Neural progenitor cell (in vitro differentiated cells): ENCODE measurements around the gene KAT7. TPM values are rescaled to one million over a fixed set of nuclear protein-coding genes. Genes with fewer than 3 reads are reported as not detected.

Experiments
- DNase-seq: peaks from one replicate; pipeline ENCODE4 v3.0.0-alpha.2; 2016; ENCODE audit warnings: low spot score
- H2AFZ ChIP-seq: fragments of 200-600 bp; sonication (generic); replicated peaks from 2 replicates; pipeline ENCODE4 v1.6.1; 2016; ENCODE audit warnings: antibody characterized with exemption
- H3F3A ChIP-seq: fragments of 200-600 bp; sonication (generic); 2 replicates; pipeline ENCODE4 v1.6.1; 2016; ENCODE audit warnings: antibody characterized with exemption, low read depth
- H3K27ac ChIP-seq: fragments of 200-600 bp; sonication (generic); 2 replicates; pipeline ENCODE4 v1.5.1; 2016; ENCODE audit warnings: mild to moderate bottlenecking
- H3K27me3 ChIP-seq: fragments of 200-600 bp; sonication (generic); 2 replicates; pipeline ENCODE4 v1.6.1; 2016; ENCODE audit warnings: mild to moderate bottlenecking, moderate library complexity
- H3K36me3 ChIP-seq: fragments of 200-600 bp; sonication (generic); 2 replicates; pipeline ENCODE4 v1.5.1; 2016
- H3K4me1 ChIP-seq: fragments of 200-600 bp; sonication (generic); 2 replicates; pipeline ENCODE4 v1.6.1; 2016; ENCODE audit warnings: mixed run types
- H3K4me2 ChIP-seq: fragments of 200-600 bp; sonication (generic); 2 replicates; pipeline ENCODE4 v1.6.1; 2016
- H3K4me3 ChIP-seq: fragments of 200-600 bp; sonication (generic); 2 replicates; pipeline ENCODE4 v1.5.1; 2016
- H3K79me2 ChIP-seq: fragments of 200-600 bp; sonication (generic); 2 replicates; pipeline ENCODE4 v1.6.1; 2016; ENCODE audit warnings: low read depth
- H3K9ac ChIP-seq: fragments of 200-600 bp; sonication (generic); 2 replicates; pipeline ENCODE4 v1.6.1; 2016
- H3K9me3 ChIP-seq: fragments of 200-600 bp; sonication (generic); 2 replicates; pipeline ENCODE4 v1.5.1; 2016; ENCODE audit warnings: low read depth
- H4K20me1 ChIP-seq: fragments of 200-600 bp; sonication (generic); 2 replicates; pipeline ENCODE4 v1.6.1; 2016; ENCODE audit warnings: low read depth
- H3K27ac Mint-ChIP-seq: 3 replicates; pipeline ENCODE4 v1.8.0; 2021; ENCODE audit warnings: mixed read lengths
- H3K27me3 Mint-ChIP-seq: 2 replicates; pipeline ENCODE4 v1.8.0; 2022; ENCODE audit warnings: low read depth, mild to moderate bottlenecking, inconsistent platforms, moderate library complexity, mixed read lengths; ENCODE audit not compliant: insufficient read depth
- H3K36me3 Mint-ChIP-seq: 3 replicates; pipeline ENCODE4 v1.8.0; 2021; ENCODE audit warnings: mixed read lengths
- H3K4me1 Mint-ChIP-seq: 3 replicates; pipeline ENCODE4 v1.8.0; 2021; ENCODE audit warnings: mixed read lengths
- H3K4me3 Mint-ChIP-seq: 3 replicates; pipeline ENCODE4 v1.8.0; 2021; ENCODE audit warnings: mild to moderate bottlenecking, moderate library complexity, mixed read lengths
- H3K9me3 Mint-ChIP-seq: 3 replicates; pipeline ENCODE4 v1.8.0; 2020; ENCODE audit warnings: mixed read lengths
- EZH2 ChIP-seq: fragments of 200-600 bp; sonication (generic); IDR thresholded peaks from 2 replicates; pipeline ENCODE4 v1.6.1; 2017; ENCODE audit warnings: antibody characterized with exemption, mild to moderate bottlenecking, moderate library complexity
- EZH2phosphoT487 ChIP-seq: fragments of 200-600 bp; sonication (generic); IDR thresholded peaks from 2 replicates; pipeline ENCODE4 v1.6.1; 2017; ENCODE audit warnings: antibody characterized with exemption
- total RNA-seq: library from RNA; depleted of rRNA; stranded (reverse); fragments of >200 nt; gene quantifications from 2 replicates; pipeline ENCODE4 v1.2.3, GENCODE V29; 2015; ENCODE audit warnings: low replicate concordance
- TF ChIP-seq, protein P1 (sequence below): fragments of 200-600 bp; sonication (generic); IDR thresholded peaks from 2 replicates; pipeline ENCODE4 v1.5.1; 2017; ENCODE audit warnings: antibody characterized with exemption, mild to moderate bottlenecking

Gene KAT7
- total RNA-seq, 1 donor from 2014 or later, result 139 TPM

DNA sequence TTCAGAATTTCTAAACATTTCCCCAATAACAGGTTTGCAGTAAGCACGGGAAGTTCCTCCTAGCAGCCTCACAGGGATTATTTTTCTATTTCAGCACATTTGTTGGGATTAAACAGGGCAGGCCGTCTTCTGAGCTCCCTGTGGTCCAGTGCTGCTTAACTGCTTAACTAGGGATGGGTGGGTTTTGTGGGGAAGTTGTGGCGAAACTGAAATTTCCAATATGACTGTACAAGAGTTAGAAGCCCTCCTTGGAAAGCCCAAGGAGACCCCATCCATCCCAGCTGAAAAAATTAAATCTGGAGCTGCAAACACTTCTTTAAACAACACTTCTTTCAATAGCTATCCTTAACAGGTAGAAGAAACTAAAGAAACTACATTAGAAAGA lies 46.8 kb upstream of the KAT7 start:
- H3K27me3 Mint-ChIP-seq, result no peaks in the 10 kb centered on the region
- H2AFZ ChIP-seq, result no peak overlapping the region
- no peaks in the 10 kb centered on the region for H3K9me3 ChIP-seq
- H3K27ac Mint-ChIP-seq, result no peak overlapping the region
- H3F3A ChIP-seq, result peaks cover 18% of the 10 kb centered on the region
- DNase-seq, result no peak
- H3K27ac ChIP-seq, result no peak overlapping the region
- no peak overlapping the region for H3K4me3 ChIP-seq
- H3K4me3 Mint-ChIP-seq, result no peak overlapping the region
- H3K9me3 Mint-ChIP-seq, result no peaks in the 10 kb centered on the region
- H3K9ac ChIP-seq, result no peak overlapping the region
- peaks cover 28% of the 10 kb centered on the region for H3K79me2 ChIP-seq
- peaks cover 2% of the 10 kb centered on the region for H3K36me3 Mint-ChIP-seq
- H4K20me1 ChIP-seq, result peaks cover 43% of the 10 kb centered on the region
- H3K27me3 ChIP-seq, result no peaks in the 10 kb centered on the region
- peaks cover 16% of the 10 kb centered on the region for H3K4me1 ChIP-seq
- no peaks in the 10 kb centered on the region for H3K36me3 ChIP-seq
- TF ChIP-seq EZH2phosphoT487 (no peak), EZH2 (no peak)
- TF ChIP-seq, protein P1, sequence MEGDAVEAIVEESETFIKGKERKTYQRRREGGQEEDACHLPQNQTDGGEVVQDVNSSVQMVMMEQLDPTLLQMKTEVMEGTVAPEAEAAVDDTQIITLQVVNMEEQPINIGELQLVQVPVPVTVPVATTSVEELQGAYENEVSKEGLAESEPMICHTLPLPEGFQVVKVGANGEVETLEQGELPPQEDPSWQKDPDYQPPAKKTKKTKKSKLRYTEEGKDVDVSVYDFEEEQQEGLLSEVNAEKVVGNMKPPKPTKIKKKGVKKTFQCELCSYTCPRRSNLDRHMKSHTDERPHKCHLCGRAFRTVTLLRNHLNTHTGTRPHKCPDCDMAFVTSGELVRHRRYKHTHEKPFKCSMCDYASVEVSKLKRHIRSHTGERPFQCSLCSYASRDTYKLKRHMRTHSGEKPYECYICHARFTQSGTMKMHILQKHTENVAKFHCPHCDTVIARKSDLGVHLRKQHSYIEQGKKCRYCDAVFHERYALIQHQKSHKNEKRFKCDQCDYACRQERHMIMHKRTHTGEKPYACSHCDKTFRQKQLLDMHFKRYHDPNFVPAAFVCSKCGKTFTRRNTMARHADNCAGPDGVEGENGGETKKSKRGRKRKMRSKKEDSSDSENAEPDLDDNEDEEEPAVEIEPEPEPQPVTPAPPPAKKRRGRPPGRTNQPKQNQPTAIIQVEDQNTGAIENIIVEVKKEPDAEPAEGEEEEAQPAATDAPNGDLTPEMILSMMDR, result no peak
- H3K4me2 ChIP-seq, result no peak overlapping the region
- H3K4me1 Mint-ChIP-seq, result no peaks in the 10 kb centered on the region

- Mint-ChIP-seq H3K4me1 (no peaks in the 10 kb centered on the region), H3K9me3 (no peaks in the 10 kb centered on the region), H3K27me3 (no peaks in the 10 kb centered on the region), H3K36me3 (peaks cover 2% of the 10 kb centered on the region), H3K27ac (no peak overlapping the region), H3K4me3 (no peak overlapping the region)
- H3K9ac ChIP-seq, result no peak overlapping the region
- H3K36me3 ChIP-seq, result no peaks in the 10 kb centered on the region
- peaks cover 12% of the 10 kb centered on the region for H3F3A ChIP-seq
- no peaks in the 10 kb centered on the region for H3K9me3 ChIP-seq
- H2AFZ ChIP-seq, result no peak overlapping the region
- H3K79me2 ChIP-seq, result peaks cover 25% of the 10 kb centered on the region
- H3K27me3 ChIP-seq, result no peaks in the 10 kb centered on the region
- H3K4me3 ChIP-seq, result no peak overlapping the region
- peaks cover 45% of the 10 kb centered on the region for H4K20me1 ChIP-seq
- no peak overlapping the region for H3K27ac ChIP-seq
- no peak overlapping the region for H3K4me2 ChIP-seq
- H3K4me1 ChIP-seq, result peaks cover 13% of the 10 kb centered on the region
- TF ChIP-seq, protein P1, result no peak
- TF ChIP-seq EZH2 (no peak), EZH2phosphoT487 (no peak)
- no peak for DNase-seq
Observed at GRCh38 chr17:49742166-49742638, 46.3 kb upstream of the KAT7 start.

DNA sequence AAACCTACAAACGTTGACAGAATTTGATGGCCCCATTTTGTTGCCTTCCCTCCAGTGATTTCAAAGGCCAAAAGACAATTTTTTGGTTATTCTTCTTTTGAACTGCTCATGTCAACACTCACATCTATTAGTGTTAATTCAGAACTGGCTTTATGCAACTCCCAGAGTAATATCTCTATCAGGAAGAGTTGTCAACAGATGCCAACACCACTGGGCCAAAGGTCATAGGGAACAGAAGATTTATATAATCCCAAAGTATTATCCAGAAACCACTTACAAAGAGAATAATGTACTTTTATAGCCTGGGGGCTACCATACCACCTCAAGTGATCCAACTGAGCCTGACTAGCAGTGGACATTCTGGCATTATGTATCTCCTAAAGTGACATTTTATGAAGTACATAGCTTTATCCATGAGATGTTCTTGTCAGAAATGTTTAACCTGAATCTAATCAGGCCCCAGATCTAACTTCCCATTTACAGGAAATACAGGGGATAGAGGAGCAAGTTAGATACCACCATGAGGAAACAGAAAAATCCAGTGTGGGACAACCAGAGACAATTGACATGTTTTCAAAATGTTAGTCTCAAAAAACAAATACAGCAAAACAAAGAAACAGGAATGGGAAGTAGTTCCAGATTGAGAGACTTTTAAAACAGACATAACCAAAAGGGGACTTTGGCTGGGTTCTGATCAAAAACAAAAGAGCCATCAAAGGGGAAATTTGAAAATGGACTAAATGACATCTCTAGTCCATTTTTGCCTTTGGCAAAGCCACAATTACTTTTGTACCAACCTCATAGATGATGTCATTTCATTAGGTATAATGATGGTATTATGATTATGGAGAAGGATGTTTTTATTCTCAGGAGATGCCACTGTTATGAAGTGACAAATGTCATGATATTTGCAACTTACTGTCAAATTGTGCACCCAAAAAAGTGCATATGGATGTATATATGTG lies 43.0 kb upstream of the KAT7 start:
- no peak for DNase-seq
- H3K9me3 ChIP-seq, result no peaks in the 10 kb centered on the region
- no peak overlapping the region for H3K27ac ChIP-seq
- H3K9ac ChIP-seq, result no peak overlapping the region
- peaks cover 61% of the 10 kb centered on the region for H4K20me1 ChIP-seq
- peaks cover 38% of the 10 kb centered on the region for H3K79me2 ChIP-seq
- Mint-ChIP-seq H3K27ac (no peak overlapping the region), H3K36me3 (peaks cover 4% of the 10 kb centered on the region), H3K27me3 (no peaks in the 10 kb centered on the region), H3K4me1 (no peaks in the 10 kb centered on the region), H3K9me3 (no peaks in the 10 kb centered on the region), H3K4me3 (no peak overlapping the region)
- no peaks in the 10 kb centered on the region for H3F3A ChIP-seq
- H3K27me3 ChIP-seq, result no peaks in the 10 kb centered on the region
- TF ChIP-seq, protein P1, result no peak
- TF ChIP-seq EZH2phosphoT487 (no peak), EZH2 (no peak)
- no peak overlapping the region for H3K4me2 ChIP-seq
- H2AFZ ChIP-seq, result no peak overlapping the region
- H3K4me1 ChIP-seq, result no peaks in the 10 kb centered on the region
- no peak overlapping the region for H3K4me3 ChIP-seq
- H3K36me3 ChIP-seq, result no peaks in the 10 kb centered on the region
